ENCODE results near the gene FGF18.

Gene FGF18

DNA sequence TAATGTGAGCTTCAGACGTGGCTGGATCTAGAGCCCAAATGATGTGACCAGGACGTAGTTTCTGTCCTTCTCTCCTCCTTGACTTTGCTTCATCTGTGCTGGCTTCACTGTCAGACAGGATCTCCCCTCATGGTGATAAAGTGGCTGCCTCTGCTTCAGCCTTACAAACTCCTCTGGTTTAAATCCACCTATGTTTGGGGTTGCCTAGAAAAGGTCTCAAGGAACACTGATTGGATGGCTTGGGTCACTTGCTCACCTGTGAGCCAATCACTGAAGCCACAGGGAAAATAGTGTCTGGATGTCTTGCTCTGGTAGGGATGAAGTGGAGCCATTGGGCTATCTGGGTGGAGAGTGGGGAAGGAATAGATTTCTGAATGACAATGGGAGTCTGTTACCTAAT, 36.1 kb downstream of the FGF18 start:
- TF ChIP-seq, protein P1, sequence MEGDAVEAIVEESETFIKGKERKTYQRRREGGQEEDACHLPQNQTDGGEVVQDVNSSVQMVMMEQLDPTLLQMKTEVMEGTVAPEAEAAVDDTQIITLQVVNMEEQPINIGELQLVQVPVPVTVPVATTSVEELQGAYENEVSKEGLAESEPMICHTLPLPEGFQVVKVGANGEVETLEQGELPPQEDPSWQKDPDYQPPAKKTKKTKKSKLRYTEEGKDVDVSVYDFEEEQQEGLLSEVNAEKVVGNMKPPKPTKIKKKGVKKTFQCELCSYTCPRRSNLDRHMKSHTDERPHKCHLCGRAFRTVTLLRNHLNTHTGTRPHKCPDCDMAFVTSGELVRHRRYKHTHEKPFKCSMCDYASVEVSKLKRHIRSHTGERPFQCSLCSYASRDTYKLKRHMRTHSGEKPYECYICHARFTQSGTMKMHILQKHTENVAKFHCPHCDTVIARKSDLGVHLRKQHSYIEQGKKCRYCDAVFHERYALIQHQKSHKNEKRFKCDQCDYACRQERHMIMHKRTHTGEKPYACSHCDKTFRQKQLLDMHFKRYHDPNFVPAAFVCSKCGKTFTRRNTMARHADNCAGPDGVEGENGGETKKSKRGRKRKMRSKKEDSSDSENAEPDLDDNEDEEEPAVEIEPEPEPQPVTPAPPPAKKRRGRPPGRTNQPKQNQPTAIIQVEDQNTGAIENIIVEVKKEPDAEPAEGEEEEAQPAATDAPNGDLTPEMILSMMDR (IDR thresholded peaks at IDR 0.05), result no peak

DNA sequence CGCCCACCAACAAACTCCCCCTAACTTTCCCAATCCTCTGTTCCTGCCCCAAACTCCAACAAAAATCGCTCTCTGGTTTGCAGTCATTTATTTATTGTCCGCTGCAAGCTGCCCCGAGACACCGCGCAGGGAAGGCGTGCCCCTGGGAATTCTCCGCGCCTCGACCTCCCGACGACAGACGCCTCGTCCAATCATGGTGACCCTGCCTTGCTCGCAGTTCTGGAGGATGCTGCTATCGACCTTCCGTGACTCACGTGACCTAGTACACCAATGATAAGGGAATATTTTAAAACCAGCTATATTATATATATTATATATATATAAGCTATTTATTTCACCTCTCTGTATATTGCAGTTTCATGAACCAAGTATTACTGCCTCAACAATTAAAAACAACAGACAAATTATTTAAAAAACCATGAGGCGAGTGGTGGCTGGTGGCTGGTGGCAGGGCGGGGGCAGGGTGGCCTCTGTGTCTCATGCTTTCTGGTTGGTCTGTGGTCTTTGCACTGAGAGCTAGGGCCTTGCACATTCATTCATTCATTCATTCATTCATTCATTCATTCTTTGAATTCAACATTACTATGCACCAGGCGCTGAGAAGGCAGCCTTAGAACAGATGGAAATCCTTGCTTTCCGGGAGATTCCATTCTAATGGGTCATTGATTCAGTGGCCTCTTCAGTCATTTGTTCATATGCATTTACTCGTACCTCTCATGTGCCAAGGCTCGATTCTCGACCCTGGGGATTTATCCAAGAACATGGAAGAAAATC, 37.9 kb downstream of the FGF18 start:
- TF ChIP-seq, protein P1 (IDR thresholded peaks at IDR 0.05), result no peak

DNA sequence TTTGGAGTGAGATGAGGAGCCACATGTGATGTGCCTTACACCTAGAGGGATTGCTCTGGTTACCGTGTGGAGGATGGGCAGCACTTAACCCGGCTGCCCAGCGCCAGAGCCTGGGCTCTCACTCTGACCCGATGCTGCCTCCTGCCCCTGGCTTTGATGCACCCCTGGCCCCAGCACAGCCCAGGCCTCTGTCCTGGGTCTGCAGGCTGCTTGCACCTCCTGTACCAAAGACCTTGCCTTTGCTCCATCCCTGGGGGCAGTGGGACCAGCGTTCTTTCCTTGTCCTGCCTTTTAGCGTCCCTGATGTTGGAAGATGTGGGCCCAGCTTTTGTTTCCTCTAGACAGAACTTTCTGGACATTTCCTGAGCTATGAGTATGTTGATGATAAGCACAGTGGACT, 40.4 kb downstream of the FGF18 start:
- TF ChIP-seq, protein P1 (IDR thresholded peaks at IDR 0.05), result no peak

DNA sequence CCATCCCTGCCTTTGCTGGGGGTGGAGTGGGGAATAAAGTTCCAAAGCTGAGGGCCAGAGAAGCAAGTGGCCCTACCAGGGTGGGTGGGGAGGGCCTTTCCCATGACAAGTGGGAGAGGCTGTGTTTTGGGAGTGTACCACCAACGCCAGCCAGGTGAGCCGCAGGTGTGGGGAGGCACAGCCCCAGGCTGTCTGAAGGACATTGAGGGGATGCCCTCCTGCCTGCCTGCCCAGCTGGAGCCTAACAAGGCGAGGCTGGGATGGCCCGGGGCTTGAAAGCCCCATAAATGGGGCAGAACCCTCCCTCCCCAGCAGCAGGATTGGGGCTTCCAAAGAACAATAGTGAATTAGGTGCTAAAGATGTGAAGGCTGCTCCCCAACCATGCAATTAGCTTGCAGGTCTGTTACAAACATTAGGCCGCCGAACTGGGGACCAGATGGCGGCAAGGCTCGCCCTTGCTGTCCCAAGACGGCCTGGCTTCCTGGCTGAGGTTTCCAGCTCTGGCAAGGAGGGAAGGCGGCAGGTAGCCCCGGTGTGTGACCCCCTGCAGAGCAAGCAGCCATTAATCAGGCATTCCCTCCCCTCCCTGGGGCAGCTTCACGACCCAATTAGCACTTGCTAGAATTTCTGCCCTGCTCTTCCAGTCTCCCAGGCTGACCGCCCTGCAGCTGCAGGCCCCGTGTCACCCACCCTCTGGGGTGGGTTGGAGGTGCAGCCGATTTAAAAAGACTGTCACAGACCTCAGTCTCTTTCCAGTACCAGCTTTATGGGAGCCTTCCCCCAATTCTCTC, 42.9 kb downstream of the FGF18 start:
- TF ChIP-seq, protein P1 (IDR thresholded peaks at IDR 0.05), result no peak

DNA sequence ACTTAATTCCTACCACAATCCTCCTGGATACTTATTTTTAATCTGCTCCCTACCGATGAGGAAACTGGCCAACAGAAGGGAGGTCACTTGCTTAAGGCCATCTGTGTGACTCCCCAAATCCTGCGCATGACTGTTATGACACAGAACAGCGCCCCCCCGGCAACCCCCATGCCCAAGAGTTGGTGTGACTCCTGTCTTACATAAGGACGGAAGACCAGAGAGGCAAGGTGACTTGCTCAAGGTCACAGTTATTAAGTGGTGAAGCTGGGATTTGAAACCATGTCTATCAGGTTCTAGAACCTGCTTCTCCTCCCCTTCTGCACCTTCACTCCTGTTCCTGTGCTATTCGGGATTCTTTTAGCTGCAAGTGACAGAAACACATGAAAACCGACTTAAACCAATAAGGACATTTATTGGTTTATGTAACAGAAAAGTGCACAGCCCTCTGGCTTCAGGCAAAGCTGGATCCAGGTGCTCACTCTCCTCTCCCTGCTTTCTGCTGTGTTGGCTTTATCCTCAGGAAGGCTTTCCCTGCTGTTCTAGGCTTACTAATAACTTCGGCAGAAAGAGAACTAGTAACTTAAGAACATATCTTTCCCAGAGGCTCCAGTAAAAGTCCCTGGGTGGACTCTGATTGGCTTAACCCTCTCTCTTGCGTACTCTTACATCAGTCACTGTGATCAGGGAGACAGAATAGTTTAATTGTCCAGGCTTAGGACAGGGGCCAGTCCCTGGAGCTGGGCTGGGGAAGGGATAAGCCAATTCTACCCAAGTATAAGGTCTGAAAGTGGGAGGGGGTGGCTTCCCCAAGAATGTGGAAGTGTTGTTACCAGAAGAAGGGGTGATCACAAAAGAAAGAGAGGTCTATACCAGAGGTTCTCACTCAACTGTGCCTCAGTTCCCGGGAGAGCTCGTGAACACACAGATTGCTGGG, 43.7 kb downstream of the FGF18 start:
- TF ChIP-seq, protein P1 (IDR thresholded peaks at IDR 0.05), result no peak

DNA sequence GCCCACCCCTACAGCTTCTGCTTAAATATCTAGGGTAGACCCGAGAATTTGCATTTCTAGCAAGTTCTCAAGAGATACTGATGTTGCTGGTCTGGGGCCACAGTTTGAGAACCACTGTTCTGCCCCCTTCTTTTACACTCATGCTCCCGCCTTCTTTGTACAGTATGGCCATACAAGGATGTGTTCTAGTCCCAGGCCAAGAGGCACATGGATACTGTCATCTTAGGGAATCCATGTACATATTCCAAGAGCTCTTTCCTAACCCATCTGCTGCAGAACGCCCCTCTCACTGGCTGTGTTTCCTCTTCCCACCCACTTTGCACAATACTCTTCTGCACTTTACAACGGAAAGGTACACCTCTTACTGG, 44.4 kb downstream of the FGF18 start:
- TF ChIP-seq, protein P1 (IDR thresholded peaks at IDR 0.05), result no peak

DNA sequence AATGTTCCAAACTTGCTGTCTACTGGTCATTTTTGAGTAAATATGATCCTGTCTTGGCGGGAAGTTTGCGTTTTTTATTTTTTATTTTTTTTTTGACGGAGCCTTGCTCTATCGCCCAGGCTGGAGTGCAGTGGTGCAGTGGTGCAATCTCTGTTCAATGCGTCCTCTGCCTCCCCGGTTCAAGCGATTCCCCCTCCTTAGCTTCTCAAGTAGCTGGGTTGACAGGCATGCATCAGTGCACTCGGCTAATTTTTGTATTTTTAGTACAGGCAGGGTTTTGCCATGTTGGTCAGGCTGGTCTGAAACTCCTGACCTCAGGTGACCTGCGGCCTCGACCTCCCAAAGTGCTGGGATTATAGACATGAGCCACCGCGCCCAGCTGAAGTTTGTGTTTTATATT, 45.4 kb downstream of the FGF18 start:
- TF ChIP-seq, protein P1 (IDR thresholded peaks at IDR 0.05), result no peak

All from LNCAP (cell line).